Endothelial cell of umbilical vein (primary cell): ENCODE measurements around the gene CDIPT. TPM values are rescaled to one million over a fixed set of nuclear protein-coding genes. Genes with fewer than 3 reads are reported as not detected.

Experiments
- BruUV-seq: library from RNA; stranded (reverse); fragments of 400-500 nt; replicated peaks from 2 replicates; lab custom pipeline; 2021; lab: Mats Ljungman, UMichigan
- CTCF ChIA-PET: fragments of 300-600, 350-600 bp; sonication (Branson Sonifier 250); formaldehyde crosslinking; loops from one replicate; lab custom pipeline; 2021; ENCODE audit warnings: antibody characterized with exemption, inconsistent platforms; lab: Charles Lee
- POLR2A ChIA-PET: fragments of 300-600, 350-600 bp; sonication (Branson Sonifier 250); formaldehyde crosslinking; loops from one replicate; lab custom pipeline; 2021; ENCODE audit warnings: antibody characterized with exemption, inconsistent platforms; lab: Charles Lee
- DNase-seq: peaks from one replicate; pipeline ENCODE4 v3.0.0-alpha.2; 2011; ENCODE audit warnings: low read depth, low spot score
- FAIRE-seq: peaks from 2 replicates; lab custom pipeline; 2011; peaks lifted over from hg19 to GRCh38; lab: Jason Lieb, UNC
- H2AFZ ChIP-seq: 2 replicates; pipeline ENCODE4 v1.6.0; 2012; ENCODE audit warnings: low read depth, low read length, control low read depth, inconsistent platforms
- H3K27ac ChIP-seq: 2 replicates; pipeline ENCODE4 v1.5.1; 2011; ENCODE audit warnings: low read depth, mild to moderate bottlenecking, control low read depth, low read length, moderate library complexity; ENCODE audit not compliant: insufficient read depth
- H3K27me3 ChIP-seq, 2 experiments: 2 replicates each; pipeline versions ENCODE4 v1.6.0 to v1.6.1; 2011; ENCODE audit warnings: low read length in 2 of 2, mixed read lengths in 1 of 2; ENCODE audit not compliant: control insufficient read depth in 2 of 2, insufficient read depth in 2 of 2
- H3K36me3 ChIP-seq, 2 experiments: 2 replicates in 1 of 2; 3 replicates in 1 of 2; pipeline ENCODE4 v1.5.1; 2011; ENCODE audit warnings: low read length in 2 of 2, mild to moderate bottlenecking in 1 of 2, moderate library complexity in 1 of 2; ENCODE audit not compliant: control insufficient read depth in 2 of 2, insufficient read depth in 2 of 2; ENCODE audit errors: extremely low read depth in 1 of 2
- H3K4me1 ChIP-seq: 3 replicates; pipeline ENCODE4 v1.5.1; 2011; ENCODE audit warnings: mild to moderate bottlenecking, low read length; ENCODE audit not compliant: control insufficient read depth, insufficient read depth; ENCODE audit errors: extremely low read depth
- H3K4me2 ChIP-seq: 2 replicates; pipeline ENCODE4 v1.6.1; 2011; ENCODE audit warnings: low read length, control low read depth, mixed read lengths; ENCODE audit not compliant: insufficient read depth
- H3K4me3 ChIP-seq, 3 experiments: fragments of 200-600 bp in 1 of 3; sonication (generic), shearing (Covaris generic) in 1 of 3; replicated peaks in 1 of 3; 2 replicates each; pipeline ENCODE4 v1.5.1; 2011 to 2016; ENCODE audit warnings: control low read depth in 3 of 3, low read length in 3 of 3, mild to moderate bottlenecking in 2 of 3, inconsistent platforms in 1 of 3, low read depth in 1 of 3, moderate library complexity in 1 of 3; ENCODE audit not compliant: insufficient read depth in 1 of 3
- H3K79me2 ChIP-seq: 2 replicates; pipeline ENCODE4 v1.6.0; 2012; ENCODE audit warnings: low read length, inconsistent platforms; ENCODE audit not compliant: control insufficient read depth, insufficient read depth
- H3K9ac ChIP-seq: replicated peaks from 2 replicates; pipeline ENCODE3; 2011; ENCODE audit warnings: low read length, control low read depth; ENCODE audit not compliant: insufficient read depth; ENCODE audit errors: extremely low read depth
- H3K9me1 ChIP-seq: replicated peaks from 3 replicates; pipeline ENCODE4 v1.6.0; 2011; ENCODE audit warnings: mild to moderate bottlenecking, low read length; ENCODE audit not compliant: control insufficient read depth, insufficient read depth; ENCODE audit errors: extremely low read depth
- H3K9me3 ChIP-seq: replicated peaks from 2 replicates; pipeline ENCODE4 v1.5.1; 2012; ENCODE audit warnings: low read length, inconsistent platforms; ENCODE audit not compliant: control insufficient read depth, insufficient read depth
- H4K20me1 ChIP-seq: replicated peaks from 2 replicates; pipeline ENCODE3; 2011; ENCODE audit warnings: mild to moderate bottlenecking, low read length; ENCODE audit not compliant: control insufficient read depth, insufficient read depth; ENCODE audit errors: extremely low read depth
- EZH2 ChIP-seq: IDR thresholded peaks from 2 replicates; pipeline ENCODE4 v1.6.1; 2012; ENCODE audit warnings: borderline replicate concordance, low read depth, mild to moderate bottlenecking, moderate library complexity, low read length, inconsistent platforms; ENCODE audit not compliant: severe bottlenecking
- FOS ChIP-seq: IDR thresholded peaks from 2 replicates; pipeline ENCODE4 v1.6.1; 2011; ENCODE audit warnings: mild to moderate bottlenecking, low read length, moderate library complexity, borderline replicate concordance; ENCODE audit not compliant: insufficient read depth
- GATA2 ChIP-seq: IDR thresholded peaks from 2 replicates; pipeline ENCODE4 v1.7.0; 2011; ENCODE audit warnings: low read depth, mild to moderate bottlenecking, moderate library complexity, mixed read lengths, low read length; ENCODE audit not compliant: insufficient read length, insufficient read depth
- JUN ChIP-seq: IDR thresholded peaks from 2 replicates; pipeline ENCODE4 v1.6.1; 2011; ENCODE audit warnings: borderline replicate concordance, low read depth; ENCODE audit not compliant: insufficient read length, insufficient read depth
- MAX ChIP-seq: IDR thresholded peaks from 2 replicates; pipeline ENCODE4 v1.6.1; 2011; ENCODE audit not compliant: insufficient read depth, insufficient read length
- MYC ChIP-seq: IDR thresholded peaks from one replicate; pipeline ENCODE4 v1.6.1; 2011; ENCODE audit warnings: mild to moderate bottlenecking, low read depth, low read length
- POLR2A ChIP-seq: IDR thresholded peaks from 2 replicates; pipeline ENCODE4 v1.6.1; 2012; ENCODE audit warnings: low read depth, mild to moderate bottlenecking, control low read depth, low read length
- POLR2AphosphoS5 ChIP-seq: IDR thresholded peaks from 2 replicates; pipeline ENCODE4 v1.6.1; 2012; ENCODE audit warnings: low read depth, mild to moderate bottlenecking, control low read depth, low read length, moderate library complexity; ENCODE audit not compliant: insufficient read depth
- dilution Hi-C: fragments of 300-500 bp; cut with MboI; formaldehyde crosslinking; loops from one replicate; pipeline ENCODE4 v1.15.0; 2019; ENCODE audit warnings: low sequenced_read_pairs; ENCODE audit not compliant: extremely low pct_ligation_motif_present
- intact Hi-C: fragments of 100-400 bp; cut with micrococcal nuclease; formaldehyde crosslinking; loops from one replicate; pipeline ENCODE4 v1.10.0; 2022
- polyA plus RNA-seq, 4 experiments: library from polyadenylated mRNA; depleted of rRNA in 3 of 4; stranded (reverse) in 3 of 4; unstranded in 1 of 4; fragments of >200 nt; gene quantifications; 2 replicates each; pipeline versions ENCODE4 v1.2.1 to v1.2.3, GENCODE V29; 2011 to 2012; ENCODE audit warnings: missing spikeins in 1 of 4
- total RNA-seq: library from RNA; stranded (reverse); gene quantifications from 2 replicates; pipeline ENCODE4 v1.2.3, GENCODE V29; 2021
- TF ChIP-seq, protein P1 (sequence below), 2 donors: IDR thresholded peaks; 1 replicate in 1 of 2; 2 replicates in 1 of 2; pipeline ENCODE4 v1.5.1; 2011; ENCODE audit warnings: low read length in 2 of 2, mild to moderate bottlenecking in 2 of 2, moderate library complexity in 2 of 2, control low read depth in 1 of 2, inconsistent platforms in 1 of 2, low read depth in 1 of 2; ENCODE audit not compliant: insufficient read depth in 1 of 2; ENCODE audit errors: extremely low read depth in 1 of 2

CDIPT gene
- total and polyA plus RNA-seq, 2 donors (not counting 3 experiments of a cell fraction or from before 2014, with no cell fraction given) = 68.7 to 161 TPM

DNA sequence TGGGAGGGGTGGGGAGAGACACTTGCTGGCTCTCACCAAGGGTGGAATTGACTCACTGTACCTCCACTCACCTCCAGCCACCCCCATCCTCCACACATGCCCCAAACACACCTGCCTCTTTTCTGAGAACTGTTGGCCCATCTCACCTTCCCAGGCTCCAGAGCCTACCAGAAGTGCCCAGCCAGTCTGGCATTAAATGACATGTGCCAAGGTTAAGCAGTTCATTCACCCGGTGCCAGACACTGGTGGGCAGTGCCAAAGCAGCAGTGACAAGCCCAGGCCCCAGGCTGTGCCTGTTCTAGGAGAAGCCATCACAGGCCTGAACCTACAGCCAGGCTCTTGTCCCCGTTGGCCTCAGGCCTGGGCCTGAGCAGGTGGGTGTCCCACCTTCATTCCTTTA is 31.5 kb downstream of the CDIPT start:
- FAIRE-seq (no peak), DNase-seq (no peak)
- H4K20me1 ChIP-seq = no peaks in the 10 kb centered on the region
- no peaks in the 10 kb centered on the region for H3K4me1 ChIP-seq
- H3K9ac ChIP-seq = no peak overlapping the region
- intact Hi-C loops = no loop called here
- ChIA-PET POLR2A (no interaction called here), CTCF (no interaction called here)
- H3K9me3 ChIP-seq = no peaks in the 10 kb centered on the region
- H3K36me3 ChIP-seq = peaks cover 0 to 14% of the 10 kb centered on the region in 2 experiments
- H3K79me2 ChIP-seq = peaks cover 2% of the 10 kb centered on the region
- TF ChIP-seq POLR2A = no peak
- TF ChIP-seq, protein P1, sequence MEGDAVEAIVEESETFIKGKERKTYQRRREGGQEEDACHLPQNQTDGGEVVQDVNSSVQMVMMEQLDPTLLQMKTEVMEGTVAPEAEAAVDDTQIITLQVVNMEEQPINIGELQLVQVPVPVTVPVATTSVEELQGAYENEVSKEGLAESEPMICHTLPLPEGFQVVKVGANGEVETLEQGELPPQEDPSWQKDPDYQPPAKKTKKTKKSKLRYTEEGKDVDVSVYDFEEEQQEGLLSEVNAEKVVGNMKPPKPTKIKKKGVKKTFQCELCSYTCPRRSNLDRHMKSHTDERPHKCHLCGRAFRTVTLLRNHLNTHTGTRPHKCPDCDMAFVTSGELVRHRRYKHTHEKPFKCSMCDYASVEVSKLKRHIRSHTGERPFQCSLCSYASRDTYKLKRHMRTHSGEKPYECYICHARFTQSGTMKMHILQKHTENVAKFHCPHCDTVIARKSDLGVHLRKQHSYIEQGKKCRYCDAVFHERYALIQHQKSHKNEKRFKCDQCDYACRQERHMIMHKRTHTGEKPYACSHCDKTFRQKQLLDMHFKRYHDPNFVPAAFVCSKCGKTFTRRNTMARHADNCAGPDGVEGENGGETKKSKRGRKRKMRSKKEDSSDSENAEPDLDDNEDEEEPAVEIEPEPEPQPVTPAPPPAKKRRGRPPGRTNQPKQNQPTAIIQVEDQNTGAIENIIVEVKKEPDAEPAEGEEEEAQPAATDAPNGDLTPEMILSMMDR (IDR thresholded peaks at IDR 0.05; ENCODE audit: extremely low read depth in 1 of 2, insufficient read depth in 1 of 2, low read depth in 1 of 2, low read length in 2 of 2) = no peak
- TF ChIP-seq JUN = no peak
- no peak for TF ChIP-seq GATA2
- no peak for TF ChIP-seq EZH2
- TF ChIP-seq FOS = no peak
- TF ChIP-seq MAX = no peak
- TF ChIP-seq MYC = no peak
- TF ChIP-seq POLR2AphosphoS5 = no peak
- no peaks in the 10 kb centered on the region for H3K9me1 ChIP-seq
- H3K27ac ChIP-seq = no peak overlapping the region
- H3K27me3 ChIP-seq = no peaks in the 10 kb centered on the region
- H3K4me3 ChIP-seq = no peak overlapping the region
- no peak overlapping the region for H2AFZ ChIP-seq
- H3K4me2 ChIP-seq = no peak overlapping the region
- dilution Hi-C loops = no loop called here
- no TSS peak for BruUV-seq
